ENCODE data around the gene QPCTL.

QPCTL gene

DNA sequence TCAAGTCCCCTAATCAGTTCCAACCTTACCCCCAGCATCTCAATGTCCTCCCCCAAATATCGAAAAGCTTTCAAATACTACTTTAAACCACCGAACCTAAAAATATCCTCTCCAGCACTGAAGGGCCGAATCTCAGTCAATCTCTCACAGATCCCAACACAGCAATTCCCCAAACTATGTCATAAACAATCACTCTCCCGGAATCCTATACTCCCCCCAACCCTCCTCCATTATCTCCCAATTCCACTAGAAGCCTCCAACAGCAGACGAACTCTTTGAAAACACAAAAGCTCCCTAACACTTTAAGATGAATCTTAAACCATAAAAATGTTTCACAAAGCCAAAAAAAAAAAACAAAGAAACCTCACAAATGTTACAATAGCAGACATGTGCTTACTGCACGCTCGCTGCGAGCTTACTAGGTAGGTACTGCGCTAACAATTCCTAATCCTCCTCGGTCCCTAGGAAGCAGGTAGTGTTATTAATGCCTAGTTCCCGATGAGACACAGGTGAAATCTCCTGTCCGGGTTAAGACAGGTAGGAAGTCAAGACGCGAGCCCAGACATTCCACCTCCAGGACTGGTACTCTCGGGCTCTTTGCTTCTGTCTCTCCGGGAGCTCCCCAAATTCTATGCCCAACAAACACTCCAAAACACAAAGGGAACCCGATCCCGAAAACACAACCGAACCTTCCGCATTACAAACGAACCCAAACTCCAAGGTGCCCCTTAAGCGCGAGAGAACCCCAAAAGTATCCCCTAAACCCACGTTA is 24.1 kb downstream of the QPCTL start:
- TF ChIP-seq, protein P1, sequence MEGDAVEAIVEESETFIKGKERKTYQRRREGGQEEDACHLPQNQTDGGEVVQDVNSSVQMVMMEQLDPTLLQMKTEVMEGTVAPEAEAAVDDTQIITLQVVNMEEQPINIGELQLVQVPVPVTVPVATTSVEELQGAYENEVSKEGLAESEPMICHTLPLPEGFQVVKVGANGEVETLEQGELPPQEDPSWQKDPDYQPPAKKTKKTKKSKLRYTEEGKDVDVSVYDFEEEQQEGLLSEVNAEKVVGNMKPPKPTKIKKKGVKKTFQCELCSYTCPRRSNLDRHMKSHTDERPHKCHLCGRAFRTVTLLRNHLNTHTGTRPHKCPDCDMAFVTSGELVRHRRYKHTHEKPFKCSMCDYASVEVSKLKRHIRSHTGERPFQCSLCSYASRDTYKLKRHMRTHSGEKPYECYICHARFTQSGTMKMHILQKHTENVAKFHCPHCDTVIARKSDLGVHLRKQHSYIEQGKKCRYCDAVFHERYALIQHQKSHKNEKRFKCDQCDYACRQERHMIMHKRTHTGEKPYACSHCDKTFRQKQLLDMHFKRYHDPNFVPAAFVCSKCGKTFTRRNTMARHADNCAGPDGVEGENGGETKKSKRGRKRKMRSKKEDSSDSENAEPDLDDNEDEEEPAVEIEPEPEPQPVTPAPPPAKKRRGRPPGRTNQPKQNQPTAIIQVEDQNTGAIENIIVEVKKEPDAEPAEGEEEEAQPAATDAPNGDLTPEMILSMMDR (IDR thresholded peaks at IDR 0.05): no peak

DNA sequence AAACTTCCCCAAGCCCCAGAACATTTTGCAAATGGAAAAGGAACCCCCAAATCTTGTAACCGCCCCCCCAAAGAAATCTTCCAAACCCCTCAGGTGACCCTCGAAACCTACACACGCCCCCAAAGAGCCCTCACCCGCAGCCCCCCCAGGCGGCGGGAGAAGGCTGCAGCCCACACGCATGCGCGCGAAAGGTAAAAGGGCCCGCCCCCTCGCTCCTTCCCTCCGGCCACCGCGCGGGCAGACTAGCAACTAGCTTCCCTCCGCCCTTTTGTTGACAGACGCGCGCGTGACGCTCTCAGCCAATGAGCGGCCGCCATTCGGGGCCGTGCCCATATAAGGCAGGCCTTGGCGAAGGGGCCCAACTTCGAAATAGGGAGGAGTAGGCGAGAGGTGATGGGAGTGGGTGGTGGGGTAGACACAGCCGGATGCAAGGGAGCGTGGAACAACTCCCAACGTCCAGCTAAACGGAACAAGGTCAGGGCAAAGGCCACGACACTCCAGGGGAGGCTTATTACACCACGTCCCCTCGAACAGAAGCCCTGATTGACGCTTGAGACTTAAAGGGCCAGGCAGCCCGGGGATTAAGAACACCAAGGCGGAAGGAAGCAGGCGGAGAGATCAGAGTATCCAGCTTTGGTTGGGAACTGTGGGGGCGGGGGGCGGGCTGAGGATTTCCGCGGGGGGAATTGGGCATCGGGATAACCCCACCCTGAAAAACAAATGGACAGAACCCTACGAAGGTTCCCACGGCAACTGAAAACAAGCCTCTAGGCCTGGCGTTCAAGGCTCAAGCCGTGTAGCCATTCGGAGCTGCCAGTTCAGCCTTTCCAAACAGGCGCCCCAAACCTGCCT is 24.9 kb downstream of the QPCTL start:
- TF ChIP-seq, protein P1 (IDR thresholded peaks at IDR 0.05): no peak

DNA sequence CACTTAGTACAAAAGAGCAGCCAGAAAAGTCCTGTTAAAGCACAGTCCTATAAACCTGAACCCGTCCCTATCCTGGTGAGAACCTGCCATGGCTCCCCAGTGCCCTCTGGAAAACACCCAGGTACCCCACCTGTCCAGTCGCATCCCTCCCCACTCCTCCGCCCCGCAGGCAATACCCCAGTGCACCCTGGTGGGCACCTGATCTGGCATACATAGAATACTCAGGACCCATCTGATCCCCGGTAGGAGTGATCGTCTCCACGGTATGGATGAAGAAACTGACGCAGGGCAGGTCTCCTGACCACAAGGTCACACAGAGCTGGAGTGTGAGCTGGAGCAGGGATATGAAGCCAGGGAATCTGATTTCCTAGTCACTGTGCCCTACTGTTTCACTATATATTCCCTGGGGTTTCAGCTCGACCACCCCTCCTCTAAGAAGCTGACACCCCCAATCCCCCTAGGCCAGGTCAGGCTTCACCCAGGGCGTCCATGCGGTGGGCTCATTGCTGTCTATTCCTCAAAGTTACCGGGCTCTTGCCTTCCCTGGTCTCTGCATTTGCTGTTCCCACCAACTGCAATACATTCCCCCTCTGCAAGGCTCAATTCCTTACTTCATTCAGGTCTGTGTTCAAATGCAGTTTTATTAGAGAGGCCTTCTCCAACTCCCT is 25.7 kb downstream of the QPCTL start:
- TF ChIP-seq, protein P1 (IDR thresholded peaks at IDR 0.05): no peak

DNA sequence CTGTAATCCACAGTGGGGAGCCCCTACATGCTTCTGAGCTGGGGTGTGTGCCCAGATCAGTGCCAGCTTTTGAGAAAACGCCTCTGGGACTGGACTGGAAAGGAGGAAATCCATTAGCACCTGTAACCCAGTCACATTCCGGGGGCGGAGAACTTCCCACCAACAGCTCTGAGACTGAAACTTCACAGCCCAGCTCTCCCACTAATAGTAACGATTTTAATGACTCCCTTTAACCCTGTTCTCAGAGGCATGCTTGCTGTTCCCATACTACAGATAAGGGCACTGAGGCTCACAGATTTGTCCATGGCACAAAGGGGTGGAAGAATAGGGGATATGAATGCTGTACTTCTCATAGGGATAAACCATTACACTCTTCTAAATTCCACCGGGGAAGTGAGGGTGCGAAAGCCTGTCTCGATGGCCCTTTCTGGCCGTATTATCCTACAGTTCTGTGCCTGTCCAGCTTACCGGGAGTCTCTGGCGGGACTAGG is 37.4 kb downstream of the QPCTL start:
- TF ChIP-seq, protein P1 (IDR thresholded peaks at IDR 0.05): no peak

GRCh38 chr19:45730368-45731288 is 38.2 kb downstream of the QPCTL start, which contains the start of gene FBXO46:
Gene FBXO46, minus strand, starts transcription at chr19:45730896. Its CDS starts 17,401 bp downstream, at chr19:45713495.
- TF ChIP-seq, protein P1 (IDR thresholded peaks at IDR 0.05): no peak

DNA sequence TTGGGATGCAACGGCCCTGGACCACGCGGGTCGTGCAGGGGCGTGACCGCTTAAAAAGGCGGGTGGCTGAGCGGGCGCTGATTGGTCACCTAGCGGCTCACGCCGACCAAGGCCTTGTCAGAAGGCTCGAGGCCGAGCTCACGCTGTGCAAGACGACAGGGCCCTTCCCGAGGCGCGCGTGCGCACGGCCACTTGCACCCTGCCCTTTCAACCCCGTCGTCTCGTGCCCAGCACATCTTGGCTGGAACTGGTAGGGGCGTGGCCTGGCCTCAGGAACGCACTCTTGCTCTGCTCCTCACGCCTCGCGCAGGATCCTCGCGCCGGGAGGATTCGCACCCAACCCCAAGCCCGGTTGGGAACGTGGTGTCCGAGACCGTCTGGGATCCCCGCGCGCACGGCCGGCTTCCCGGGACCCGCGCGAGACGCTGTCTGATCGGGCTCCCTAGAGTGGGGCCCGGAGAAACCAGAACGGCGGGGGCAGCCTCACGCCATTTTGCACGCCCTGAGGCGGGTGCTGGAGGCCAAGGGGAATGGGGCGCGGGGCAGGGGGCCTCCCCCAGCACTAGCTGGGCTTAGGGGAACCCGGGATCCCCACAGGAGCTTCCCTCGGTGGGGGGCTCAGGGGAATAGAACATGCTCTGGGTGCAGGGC is 40.8 kb downstream of the QPCTL start, which contains the start of gene MEIOSIN:
Gene MEIOSIN, plus strand, starts transcription at position 280 of the 651 bp plus-strand sequence. CDS start 1,938 bp downstream, outside the sequence.
- TF ChIP-seq, protein P1 (IDR thresholded peaks at IDR 0.05): no peak

Measured in LNCAP (cell line).